GM12872 (cell line): ENCODE measurements around the gene ADARB1.

Experiments
- TF ChIP-seq, protein P1 (sequence below): IDR thresholded peaks from 3 replicates; pipeline ENCODE4 v1.5.1; 2011; ENCODE audit warnings: low read depth, mild to moderate bottlenecking, low read length, moderate library complexity; ENCODE audit not compliant: insufficient read depth

ADARB1 gene

DNA sequence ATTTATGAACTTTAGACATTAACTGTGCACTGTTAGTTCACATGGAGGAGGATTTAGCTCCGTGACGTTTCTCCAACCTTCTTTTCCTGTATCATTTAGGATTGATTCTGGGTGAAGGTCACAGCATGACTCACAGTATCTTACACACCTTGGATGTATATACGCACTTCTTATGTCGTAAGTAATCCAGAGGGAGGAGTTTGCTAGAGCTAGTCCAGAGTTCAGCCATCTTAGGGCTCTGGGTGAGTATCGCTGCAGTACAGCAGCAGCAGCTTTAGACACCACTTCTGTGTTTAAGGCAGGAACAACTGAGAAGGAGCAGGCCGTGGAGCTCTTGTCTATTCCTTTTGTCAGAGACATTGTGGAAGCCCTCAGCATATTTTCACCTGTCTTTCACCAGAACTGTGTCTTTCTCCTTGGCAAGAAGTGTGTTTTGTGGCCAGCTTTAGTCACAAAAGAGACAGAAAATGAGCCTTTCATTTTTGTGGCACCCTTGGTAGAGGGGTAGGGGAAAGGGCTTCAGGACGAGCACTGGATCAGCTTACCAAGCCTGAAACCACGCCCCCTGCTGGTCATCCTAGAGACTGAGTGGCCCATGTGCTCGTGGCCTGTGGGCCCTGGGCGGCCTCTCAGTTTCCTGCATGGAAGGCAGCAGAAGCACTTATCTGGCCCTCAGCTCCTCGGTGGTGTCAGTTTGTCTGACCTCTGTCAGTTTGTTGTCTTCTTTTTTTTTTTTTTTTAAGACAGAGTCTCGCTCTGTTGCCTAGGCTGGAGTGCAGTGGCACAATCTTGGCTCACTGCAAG is 64.0 kb downstream of the ADARB1 start:
- TF ChIP-seq, protein P1, sequence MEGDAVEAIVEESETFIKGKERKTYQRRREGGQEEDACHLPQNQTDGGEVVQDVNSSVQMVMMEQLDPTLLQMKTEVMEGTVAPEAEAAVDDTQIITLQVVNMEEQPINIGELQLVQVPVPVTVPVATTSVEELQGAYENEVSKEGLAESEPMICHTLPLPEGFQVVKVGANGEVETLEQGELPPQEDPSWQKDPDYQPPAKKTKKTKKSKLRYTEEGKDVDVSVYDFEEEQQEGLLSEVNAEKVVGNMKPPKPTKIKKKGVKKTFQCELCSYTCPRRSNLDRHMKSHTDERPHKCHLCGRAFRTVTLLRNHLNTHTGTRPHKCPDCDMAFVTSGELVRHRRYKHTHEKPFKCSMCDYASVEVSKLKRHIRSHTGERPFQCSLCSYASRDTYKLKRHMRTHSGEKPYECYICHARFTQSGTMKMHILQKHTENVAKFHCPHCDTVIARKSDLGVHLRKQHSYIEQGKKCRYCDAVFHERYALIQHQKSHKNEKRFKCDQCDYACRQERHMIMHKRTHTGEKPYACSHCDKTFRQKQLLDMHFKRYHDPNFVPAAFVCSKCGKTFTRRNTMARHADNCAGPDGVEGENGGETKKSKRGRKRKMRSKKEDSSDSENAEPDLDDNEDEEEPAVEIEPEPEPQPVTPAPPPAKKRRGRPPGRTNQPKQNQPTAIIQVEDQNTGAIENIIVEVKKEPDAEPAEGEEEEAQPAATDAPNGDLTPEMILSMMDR, result peak; percentile 83

DNA sequence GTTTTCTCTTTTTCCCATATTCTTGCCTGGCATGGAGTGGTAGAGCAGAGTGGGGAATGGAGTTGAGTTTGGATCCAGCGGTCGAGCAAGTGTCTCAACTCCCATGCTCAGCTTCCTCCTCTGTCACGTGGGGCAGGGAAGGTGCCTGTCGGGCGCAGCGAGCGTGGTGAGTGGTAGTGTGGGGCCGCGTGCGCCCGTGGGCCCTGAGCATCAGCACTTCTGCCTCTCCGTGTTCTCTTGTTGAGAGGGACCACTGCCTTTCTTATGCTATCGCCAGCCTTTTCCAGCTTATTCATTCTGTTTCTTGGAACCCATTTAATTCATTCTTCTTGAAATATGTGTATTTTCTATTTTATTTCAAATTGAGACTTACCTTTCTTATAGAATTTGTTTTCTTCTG is 65.1 kb downstream of the ADARB1 start:
- TF ChIP-seq, protein P1, result no peak

DNA sequence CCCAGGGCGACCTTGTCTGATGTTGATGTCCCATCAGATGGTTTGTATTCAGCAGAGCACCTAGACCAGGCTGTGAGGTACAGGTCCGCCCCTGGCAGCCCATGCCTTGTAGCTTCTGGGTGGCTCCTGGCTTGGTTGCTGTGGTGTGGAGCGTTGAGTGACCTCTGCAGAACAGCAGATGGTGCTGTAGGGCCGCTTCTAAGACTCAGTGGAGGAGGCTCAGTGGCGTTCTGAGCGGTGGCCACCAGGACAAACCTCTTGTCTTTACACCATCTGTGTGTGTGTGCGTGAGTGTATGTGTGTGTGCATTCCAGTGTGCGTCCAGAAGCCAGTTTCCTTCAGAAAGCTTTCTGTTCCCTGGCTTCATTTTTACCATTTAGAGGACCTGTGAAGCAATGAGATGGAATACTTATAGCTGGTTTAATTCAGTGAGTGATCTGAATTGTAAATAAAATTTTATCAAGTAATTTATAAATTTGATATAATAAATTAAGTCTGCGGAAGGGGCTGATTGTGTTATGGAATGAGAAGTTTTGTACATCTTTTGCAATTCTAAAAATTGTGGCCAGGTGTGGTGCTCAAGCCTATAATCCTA is 66.1 kb downstream of the ADARB1 start:
- TF ChIP-seq, protein P1, result peak; percentile 91

DNA sequence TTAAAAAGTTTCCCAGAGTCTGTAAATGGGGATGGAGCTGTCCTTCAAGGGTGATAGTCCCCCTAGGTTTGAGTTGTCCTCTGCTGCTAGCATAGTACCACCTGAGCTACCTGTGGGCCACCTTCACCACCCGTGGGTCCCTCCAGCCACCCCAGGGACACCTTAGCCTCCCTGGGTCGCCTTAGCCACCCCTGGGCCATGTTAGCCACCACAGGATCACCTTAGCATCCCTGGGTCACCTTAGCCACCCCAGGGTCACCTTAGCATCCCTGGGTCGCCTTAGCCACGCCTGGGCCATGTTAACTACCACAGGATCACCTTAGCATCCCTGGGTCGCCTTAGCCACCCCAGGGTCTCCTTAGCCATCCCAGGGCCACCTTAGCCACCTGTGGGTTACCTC is 67.1 kb downstream of the ADARB1 start:
- TF ChIP-seq, protein P1, result no peak

DNA sequence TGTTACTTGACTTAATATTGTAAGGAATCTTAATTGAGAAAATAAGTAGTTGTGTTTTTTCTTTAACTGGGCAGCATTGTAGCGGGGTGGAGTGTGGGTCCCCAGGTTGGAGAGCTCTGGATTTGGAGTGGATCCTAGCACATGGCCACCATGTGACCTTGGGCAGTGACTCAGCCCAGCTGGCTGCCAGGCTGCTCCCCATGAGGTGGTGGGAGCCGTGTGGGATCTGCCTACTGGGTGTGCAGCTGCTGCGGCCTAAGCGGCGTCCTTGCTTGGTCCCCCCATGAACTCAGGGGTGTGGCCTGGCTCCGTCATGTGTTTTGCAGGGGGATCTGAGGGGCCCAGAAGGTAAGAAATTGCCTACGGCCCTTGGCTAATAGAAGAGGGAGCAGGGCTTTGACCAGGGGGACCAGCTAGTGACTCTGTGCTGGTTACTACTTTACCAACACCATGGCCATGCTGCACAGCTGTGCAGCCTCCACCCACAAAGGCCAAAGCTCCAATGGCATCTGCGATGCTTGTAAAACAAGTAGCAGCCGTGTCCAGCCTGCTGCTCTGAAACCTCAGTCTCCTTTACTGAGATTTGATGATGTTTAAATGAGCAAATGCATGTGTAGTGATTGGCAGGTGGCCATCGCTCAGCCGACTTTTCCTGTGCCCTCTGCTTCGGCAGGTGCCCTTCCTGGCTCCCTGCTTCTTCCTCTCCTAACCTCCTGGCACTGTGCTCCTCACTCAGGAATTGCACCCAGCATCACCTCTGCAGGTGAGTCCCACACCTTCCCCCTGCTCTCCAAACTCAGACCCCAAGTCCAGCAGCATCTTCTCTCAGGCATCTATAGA is 68.3 kb downstream of the ADARB1 start:
- TF ChIP-seq, protein P1, result no peak

DNA sequence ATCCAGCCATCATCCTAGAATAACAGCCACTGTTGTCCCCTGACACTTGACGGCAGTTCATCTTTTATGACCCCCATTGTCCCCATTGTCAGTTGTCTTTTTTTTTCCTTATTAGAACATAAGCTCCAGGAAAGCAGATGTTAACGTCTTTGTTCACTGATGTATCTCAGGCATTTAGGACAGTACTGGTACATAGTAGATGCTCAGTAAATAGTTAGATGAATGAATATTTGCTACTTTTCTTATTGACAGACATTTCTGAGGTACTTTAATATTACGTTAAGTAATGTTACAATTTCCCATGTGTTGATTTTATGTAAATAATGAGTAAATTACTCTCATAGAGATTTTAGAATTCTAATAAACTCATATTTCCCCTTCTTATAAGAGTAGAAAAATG is 69.5 kb downstream of the ADARB1 start:
- TF ChIP-seq, protein P1, result no peak

DNA sequence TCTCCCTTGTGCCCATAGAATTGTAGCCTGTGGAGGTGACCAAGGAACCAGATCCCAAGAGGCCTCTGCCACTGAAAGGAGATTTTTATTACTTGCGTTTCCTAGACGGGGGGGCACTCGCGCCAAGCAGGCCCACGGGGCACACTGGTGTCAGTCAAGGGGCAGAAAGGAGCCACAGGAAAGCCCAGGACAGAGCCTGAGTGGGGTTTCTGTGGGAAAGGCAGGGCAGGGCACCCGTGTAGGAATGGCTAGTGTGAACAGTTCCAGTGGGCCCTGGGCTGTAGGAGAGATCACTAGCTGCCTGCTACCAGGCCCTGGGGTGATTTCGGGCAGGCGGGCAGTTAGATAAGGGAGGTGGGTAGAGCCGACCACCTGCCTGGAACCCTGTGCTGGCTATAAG is 70.8 kb downstream of the ADARB1 start:
- TF ChIP-seq, protein P1, result no peak
